ENCODE data around the gene PRXL2A. TPM values are rescaled to one million over a fixed set of nuclear protein-coding genes. Genes with fewer than 3 reads are reported as not detected.
A peak's percentile ranks its signal among the peaks of the same experiment; 100 is the strongest.

Gene PRXL2A
- total RNA-seq, 3 donors from 2014 or later = 6.1 to 11.1 (median 10.8) TPM

DNA sequence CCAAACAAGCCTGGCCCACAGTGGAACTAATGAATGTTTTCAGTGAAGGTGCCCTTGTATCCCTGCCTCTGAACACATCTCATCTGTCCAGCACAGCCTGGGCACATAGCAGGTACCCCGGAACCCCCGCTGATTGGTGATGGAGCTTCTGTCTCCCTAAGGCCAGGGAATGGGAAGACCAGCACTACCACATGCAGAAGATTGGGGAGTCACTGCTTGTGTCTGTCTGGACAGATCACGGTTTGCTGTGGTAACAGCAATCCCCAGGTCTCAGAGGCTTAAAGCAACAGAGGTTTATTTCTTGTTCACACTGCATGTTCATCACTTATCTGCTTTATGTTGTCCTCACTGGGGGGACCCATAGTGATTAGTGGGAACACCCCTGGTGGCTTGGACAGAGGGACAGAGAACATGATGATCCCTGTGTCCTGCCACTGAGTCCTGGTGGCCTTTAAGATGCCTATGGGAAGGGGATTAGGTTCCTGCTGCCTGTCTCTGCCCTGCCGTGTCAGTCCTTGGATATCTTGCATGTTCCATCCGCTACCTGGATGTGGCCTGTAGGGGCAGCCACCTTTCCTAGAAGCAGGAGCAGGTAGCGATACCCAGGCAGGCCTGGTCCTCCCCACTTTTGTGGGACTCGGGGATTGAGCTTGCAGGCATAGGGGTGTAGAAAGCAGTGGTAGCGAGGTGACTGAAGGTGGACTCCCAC, 49.4 kb downstream of the PRXL2A start:
- no peak for DNase-seq
- H3K4me1 Mint-ChIP-seq (ENCODE audit: low read depth) = peaks cover 75% of the 10 kb centered on the region

DNA sequence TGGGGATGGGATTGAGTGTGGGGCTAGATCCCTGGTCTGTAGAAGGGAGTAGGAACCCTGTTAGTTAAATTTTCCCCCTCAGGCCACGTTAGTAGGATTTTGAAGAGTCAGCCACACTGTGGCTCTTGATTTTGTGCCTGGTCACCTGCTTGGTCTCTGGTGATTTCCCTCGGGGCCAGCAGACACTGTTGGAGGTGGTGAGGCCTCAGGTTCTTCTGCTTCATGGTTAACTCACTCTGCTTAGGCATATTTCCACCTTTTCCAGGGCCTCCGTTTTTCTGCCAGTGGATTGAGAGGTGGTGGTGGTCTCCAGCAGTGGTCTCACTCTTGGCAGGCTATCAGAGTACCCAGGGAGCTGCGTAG, 49.9 kb downstream of the PRXL2A start:
- no peaks in the 10 kb centered on the region for H3K9me3 Mint-ChIP-seq
- H3K4me3 Mint-ChIP-seq = peak overlapping the region; percentile 97
- no peak for ATAC-seq
- H3K36me3 Mint-ChIP-seq (ENCODE audit: insufficient read depth) = peaks cover under 1% of the 10 kb centered on the region
- peaks cover 80% of the 10 kb centered on the region for H3K4me1 Mint-ChIP-seq (ENCODE audit: low read depth)
- H3K27me3 Mint-ChIP-seq (ENCODE audit: low read depth) = no peaks in the 10 kb centered on the region
- DNase-seq = no peak

More for the DNA sequence above, 49.4 kb downstream of the PRXL2A start:
- Mint-ChIP-seq H3K4me3 (peak overlapping the region; percentile 97), H3K9me3 (no peaks in the 10 kb centered on the region), H3K36me3 (ENCODE audit: insufficient read depth) (no peaks in the 10 kb centered on the region), H3K27me3 (ENCODE audit: low read depth) (no peaks in the 10 kb centered on the region)
- ATAC-seq = no peak

DNA sequence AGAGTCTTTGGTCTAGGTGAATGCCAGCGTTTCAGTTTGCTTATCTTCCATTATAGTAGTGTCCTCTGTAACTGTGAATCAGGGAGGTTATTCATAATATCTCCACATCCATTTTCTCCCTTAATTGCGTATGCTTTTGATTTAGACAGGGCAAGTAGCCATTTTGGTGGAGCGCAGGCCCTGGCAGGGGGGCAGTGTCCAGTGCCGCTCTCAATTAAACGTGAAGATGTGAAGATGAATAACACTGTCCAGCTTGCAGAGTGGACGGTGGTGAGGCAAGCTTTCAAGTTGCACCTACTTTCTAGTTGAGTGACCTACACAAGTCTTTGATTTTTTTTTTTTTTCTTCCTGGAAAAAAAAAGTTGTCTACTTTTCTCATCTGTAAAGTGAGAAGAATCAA, 50.3 kb downstream of the PRXL2A start:
- H3K4me1 Mint-ChIP-seq (ENCODE audit: low read depth) = peaks cover 84% of the 10 kb centered on the region
- ATAC-seq (no peak), DNase-seq (no peak)
- H3K27me3 Mint-ChIP-seq (ENCODE audit: low read depth) = no peaks in the 10 kb centered on the region
- H3K4me3 Mint-ChIP-seq = peak overlapping the region; percentile 97
- no peaks in the 10 kb centered on the region for H3K9me3 Mint-ChIP-seq
- H3K36me3 Mint-ChIP-seq (ENCODE audit: insufficient read depth) = peaks cover 2% of the 10 kb centered on the region

- Mint-ChIP-seq H3K27me3 (ENCODE audit: low read depth) (no peaks in the 10 kb centered on the region), H3K4me1 (ENCODE audit: low read depth) (peaks cover 89% of the 10 kb centered on the region), H3K36me3 (ENCODE audit: insufficient read depth) (peaks cover 2% of the 10 kb centered on the region), H3K9me3 (no peaks in the 10 kb centered on the region), H3K4me3 (peak overlapping the region; percentile 97)
- DNase-seq (peak; percentile 63), ATAC-seq (peak; percentile 37 to 44)
These were observed 50.9 kb downstream of the PRXL2A start for GRCh38 chr10:80459047-80459865.

DNA sequence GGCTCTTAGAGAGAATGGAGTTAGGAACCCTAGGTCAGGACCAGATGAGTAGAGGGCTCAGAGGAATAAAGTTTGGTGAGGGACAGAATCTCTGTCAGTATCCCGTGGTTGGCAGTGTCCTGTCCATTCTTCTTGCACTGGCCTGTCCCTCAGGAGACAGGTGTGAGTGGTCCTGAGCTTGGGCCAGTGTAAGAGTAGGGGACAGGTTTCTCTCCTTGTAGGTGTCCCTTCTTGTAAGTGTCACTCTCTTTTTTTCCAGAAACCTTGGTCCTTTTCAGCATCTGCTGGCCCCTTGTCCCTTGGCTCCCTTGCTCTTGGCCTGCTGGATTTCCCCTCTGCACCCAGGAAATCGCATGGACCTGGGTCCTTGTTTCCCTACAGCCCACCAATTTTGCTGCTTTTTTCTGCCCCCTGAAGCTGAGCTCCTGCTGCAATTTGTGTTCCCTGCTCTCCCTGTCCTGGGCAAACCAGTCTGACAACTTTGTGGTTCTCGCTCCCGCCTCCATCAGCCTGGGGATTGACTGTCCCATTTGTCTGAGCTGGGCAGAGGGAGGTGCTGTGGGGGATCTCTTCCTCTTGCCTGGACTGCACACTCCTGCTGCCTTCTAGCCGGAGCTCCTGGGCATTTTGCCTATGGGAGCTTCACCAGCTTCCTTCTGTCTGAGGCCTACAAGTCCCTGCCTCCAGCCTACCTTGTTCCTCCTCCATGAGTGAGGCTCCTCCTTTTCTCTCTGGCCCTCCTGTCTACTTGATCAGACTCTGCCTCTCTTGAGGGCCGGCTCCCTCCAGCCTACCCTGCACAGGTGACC, 52.3 kb downstream of the PRXL2A start:
- DNase-seq = no peak
- no peaks in the 10 kb centered on the region for H3K27me3 Mint-ChIP-seq (ENCODE audit: low read depth)
- H3K9me3 Mint-ChIP-seq = no peaks in the 10 kb centered on the region
- ATAC-seq = no peak
- peaks cover 99% of the 10 kb centered on the region for H3K4me1 Mint-ChIP-seq (ENCODE audit: low read depth)
- peak overlapping the region; percentile 97 for H3K4me3 Mint-ChIP-seq
- H3K36me3 Mint-ChIP-seq (ENCODE audit: insufficient read depth) = peaks cover 2% of the 10 kb centered on the region

- ATAC-seq = no peak
- no peaks in the 10 kb centered on the region for H3K9me3 Mint-ChIP-seq
- peak overlapping the region; percentile 97 for H3K4me3 Mint-ChIP-seq
- H3K4me1 Mint-ChIP-seq (ENCODE audit: low read depth) = peaks cover 99% of the 10 kb centered on the region
- DNase-seq = no peak
- H3K36me3 Mint-ChIP-seq (ENCODE audit: insufficient read depth) = peaks cover 2% of the 10 kb centered on the region
- H3K27me3 Mint-ChIP-seq (ENCODE audit: low read depth) = no peaks in the 10 kb centered on the region
These were observed 53.1 kb downstream of the PRXL2A start for GRCh38 chr10:80461208-80462183.

DNA sequence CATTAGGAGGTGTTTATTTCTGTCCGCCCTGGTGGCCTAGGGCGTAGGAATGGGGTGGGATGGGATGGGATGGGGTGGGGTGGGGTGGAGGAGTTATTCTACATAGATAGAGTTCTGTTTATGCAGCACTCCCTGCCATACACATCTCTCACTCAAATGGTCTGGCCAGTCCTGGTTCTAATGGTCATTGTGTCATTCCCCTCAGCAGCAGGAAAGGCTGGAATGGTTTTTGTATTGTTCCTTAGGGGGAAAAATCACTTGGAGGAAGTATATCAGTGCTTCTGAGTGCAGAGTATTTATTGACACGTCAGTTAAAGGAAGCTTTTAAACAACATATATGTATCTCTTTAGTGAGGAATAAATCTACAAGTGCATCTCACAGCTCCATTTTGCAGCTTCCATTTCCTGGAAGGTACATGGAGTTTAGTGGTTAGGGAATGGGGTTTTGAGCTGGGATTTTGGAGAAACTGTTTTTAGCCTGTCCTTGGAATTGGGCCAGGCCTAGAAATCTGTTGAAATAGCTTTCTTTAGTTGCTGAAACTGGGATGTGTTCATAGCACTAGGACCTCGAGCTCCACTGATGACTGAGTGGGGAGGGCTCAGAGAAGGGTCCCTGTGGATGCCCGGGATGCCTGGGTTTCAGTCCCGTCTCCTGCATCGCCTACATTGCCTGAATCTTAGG, 54.1 kb downstream of the PRXL2A start:
- H3K4me3 Mint-ChIP-seq = peak overlapping the region; percentile 69
- peaks cover 99% of the 10 kb centered on the region for H3K4me1 Mint-ChIP-seq (ENCODE audit: low read depth)
- H3K9me3 Mint-ChIP-seq = no peaks in the 10 kb centered on the region
- DNase-seq (no peak), ATAC-seq (no peak)
- H3K27me3 Mint-ChIP-seq (ENCODE audit: low read depth) = no peaks in the 10 kb centered on the region
- peaks cover 2% of the 10 kb centered on the region for H3K36me3 Mint-ChIP-seq (ENCODE audit: insufficient read depth)

DNA sequence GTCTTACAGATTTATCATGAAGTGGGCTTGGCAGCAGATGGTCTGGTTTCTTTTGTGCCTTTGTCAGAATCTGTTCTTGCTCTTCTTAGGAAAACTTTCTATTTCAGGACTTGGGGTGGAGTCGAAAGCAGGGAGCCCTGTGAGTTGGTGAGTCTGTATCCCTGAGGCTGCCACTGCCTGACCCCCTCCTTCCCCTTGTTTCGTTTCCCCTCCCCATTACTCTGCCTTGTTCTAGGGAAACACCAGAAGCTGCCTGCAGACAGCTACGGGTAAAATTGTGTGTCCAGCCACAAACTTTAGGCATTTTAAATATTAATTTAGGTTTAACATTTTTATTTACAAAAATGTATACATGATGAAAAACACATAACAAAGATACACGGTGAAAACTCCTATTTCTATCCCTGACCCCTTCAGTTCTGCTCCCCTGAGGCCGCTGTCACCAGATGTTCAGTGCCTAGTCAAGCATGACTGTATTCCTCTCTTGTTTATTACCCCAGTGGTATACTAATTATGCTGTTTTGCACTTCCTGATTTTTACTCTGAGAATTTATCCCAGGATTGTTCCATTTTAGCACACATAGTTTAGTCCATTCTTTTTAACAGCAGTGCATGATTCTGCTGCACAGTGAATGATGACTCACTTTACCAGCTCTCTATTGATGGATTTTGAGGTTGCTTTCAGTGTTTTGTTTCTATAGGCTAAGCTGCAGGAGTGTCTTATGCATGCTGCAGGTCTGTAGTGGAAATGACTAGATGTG, 54.8 kb downstream of the PRXL2A start:
- H3K27me3 Mint-ChIP-seq (ENCODE audit: low read depth) = no peaks in the 10 kb centered on the region
- DNase-seq (no peak), ATAC-seq (peak; percentile 41 to 46)
- peaks cover 99% of the 10 kb centered on the region for H3K4me1 Mint-ChIP-seq (ENCODE audit: low read depth)
- H3K9me3 Mint-ChIP-seq = no peaks in the 10 kb centered on the region
- peaks cover 2% of the 10 kb centered on the region for H3K36me3 Mint-ChIP-seq (ENCODE audit: insufficient read depth)
- H3K4me3 Mint-ChIP-seq = peak overlapping the region; percentile 69

- Mint-ChIP-seq H3K9me3 (no peaks in the 10 kb centered on the region), H3K27me3 (ENCODE audit: low read depth) (no peaks in the 10 kb centered on the region), H3K36me3 (ENCODE audit: insufficient read depth) (peaks cover 2% of the 10 kb centered on the region), H3K4me3 (peak overlapping the region; percentile 69), H3K4me1 (ENCODE audit: low read depth) (peaks cover 99% of the 10 kb centered on the region)
- DNase-seq = no peak
- no peak for ATAC-seq
These were observed 55.5 kb downstream of the PRXL2A start for GRCh38 chr10:80463868-80464267.

- H3K36me3 Mint-ChIP-seq (ENCODE audit: insufficient read depth) = peaks cover 5% of the 10 kb centered on the region
- H3K4me1 Mint-ChIP-seq (ENCODE audit: low read depth) = peaks cover 98% of the 10 kb centered on the region
- DNase-seq = no peak
- H3K9me3 Mint-ChIP-seq = no peaks in the 10 kb centered on the region
- no peak for ATAC-seq
- no peaks in the 10 kb centered on the region for H3K27me3 Mint-ChIP-seq (ENCODE audit: low read depth)
- H3K4me3 Mint-ChIP-seq = peak overlapping the region; percentile 76
These were observed 56.5 kb downstream of the PRXL2A start for GRCh38 chr10:80464557-80465450.

DNA sequence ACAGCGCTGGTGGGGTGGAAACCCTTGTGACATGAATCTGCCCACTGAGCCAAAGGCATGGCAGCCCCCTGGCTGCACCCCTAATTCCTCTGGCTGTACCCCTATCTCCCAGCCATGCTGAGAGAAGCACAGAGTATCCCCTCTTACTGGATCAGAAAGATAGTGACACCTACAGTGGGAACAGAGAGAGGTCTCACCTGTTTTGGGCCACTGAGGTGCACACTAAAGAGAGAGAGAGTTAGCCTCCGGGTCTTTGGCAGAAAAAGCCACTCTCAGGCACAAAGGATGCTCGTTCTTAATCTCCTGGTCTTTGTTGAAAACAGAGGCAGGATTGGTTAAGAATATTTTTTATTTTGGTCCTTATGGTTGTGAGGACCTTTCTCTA, 57.1 kb downstream of the PRXL2A start:
- DNase-seq = no peak
- peaks cover 5% of the 10 kb centered on the region for H3K36me3 Mint-ChIP-seq (ENCODE audit: insufficient read depth)
- H3K4me1 Mint-ChIP-seq (ENCODE audit: low read depth) = peaks cover 97% of the 10 kb centered on the region
- H3K4me3 Mint-ChIP-seq = peak overlapping the region; percentile 76
- peak in 1 of 2 donors; percentile 1 for ATAC-seq
- no peaks in the 10 kb centered on the region for H3K9me3 Mint-ChIP-seq
- no peaks in the 10 kb centered on the region for H3K27me3 Mint-ChIP-seq (ENCODE audit: low read depth)
